A172 (cell line): ENCODE data around the gene QKI. TPM values are rescaled to one million over a fixed set of nuclear protein-coding genes. Genes with fewer than 3 reads are reported as not detected.

ENCODE experiments used
- DNase-seq: peaks from one replicate; pipeline ENCODE4 v3.0.0-alpha.2; 2015; ENCODE audit warnings: low spot score
- total RNA-seq: library from RNA; depleted of rRNA; stranded (reverse); fragments of >200 nt; shearing (Covaris generic); gene quantifications from 2 replicates; pipeline ENCODE4 v1.2.3, GENCODE V29; 2014

The QKI gene
- total RNA-seq, 1 experiment from 2014 or later = 81.2 TPM

- DNase-seq = no peak
These were observed 72.3 kb downstream of the QKI start for GRCh38 chr6:163486821-163487220.

GRCh38 chr6:163487606-163488005, 73.1 kb downstream of the QKI start:
- DNase-seq = no peak

GRCh38 chr6:163489584-163489983, 75.1 kb downstream of the QKI start:
- DNase-seq = peak; percentile 13

GRCh38 chr6:163490826-163491577, 76.5 kb downstream of the QKI start:
- DNase-seq = no peak

- no peak for DNase-seq
These were observed 77.3 kb downstream of the QKI start for GRCh38 chr6:163491737-163492300.

GRCh38 chr6:163494279-163494727, 79.8 kb downstream of the QKI start:
- peak; percentile 2 for DNase-seq

- no peak for DNase-seq
These were observed 81.7 kb downstream of the QKI start for GRCh38 chr6:163496205-163496604.

- DNase-seq = no peak
These were observed 85.6 kb downstream of the QKI start for GRCh38 chr6:163500105-163500504.

GRCh38 chr6:163501026-163501425, 86.5 kb downstream of the QKI start:
- DNase-seq = no peak

GRCh38 chr6:163501439-163501838, 86.9 kb downstream of the QKI start:
- no peak for DNase-seq

- DNase-seq = no peak
These were observed 90.6 kb downstream of the QKI start for GRCh38 chr6:163504984-163505640.

GRCh38 chr6:163507965-163508364, 93.4 kb downstream of the QKI start:
- no peak for DNase-seq

- no peak for DNase-seq
These were observed 98.5 kb downstream of the QKI start for GRCh38 chr6:163513003-163513402.

- DNase-seq = no peak
These were observed 99.2 kb downstream of the QKI start for GRCh38 chr6:163513570-163514166.

GRCh38 chr6:163516908-163517307, 102.4 kb downstream of the QKI start:
- no peak for DNase-seq

- DNase-seq = no peak
These were observed 106.4 kb downstream of the QKI start for GRCh38 chr6:163520956-163521355.

- no peak for DNase-seq
These were observed 107.5 kb downstream of the QKI start for GRCh38 chr6:163522033-163522432.

GRCh38 chr6:163525926-163526325, 111.4 kb downstream of the QKI start:
- no peak for DNase-seq

- no peak for DNase-seq
These were observed 111.8 kb downstream of the QKI start for GRCh38 chr6:163526346-163526745.

GRCh38 chr6:163527291-163527690, 112.8 kb downstream of the QKI start:
- DNase-seq = no peak

GRCh38 chr6:163529605-163530004, 115.1 kb downstream of the QKI start:
- peak; percentile 67 for DNase-seq

- DNase-seq = no peak
These were observed 115.9 kb downstream of the QKI start for GRCh38 chr6:163530406-163530805.

GRCh38 chr6:163531122-163531521, 116.6 kb downstream of the QKI start:
- no peak for DNase-seq
